Neural progenitor cell (in vitro differentiated cells): ENCODE data around the gene EPHB1. TPM values are rescaled to one million over a fixed set of nuclear protein-coding genes. Genes with fewer than 3 reads are reported as not detected.
A peak's percentile ranks its signal among the peaks of the same experiment; 100 is the strongest.
"Not testable (repeated sequence)": the region's sequence is repeated elsewhere in the genome, so short reads cannot be mapped to it uniquely, and the experiment has no call there.

ENCODE experiments used
- DNase-seq: peaks from one replicate; pipeline ENCODE4 v3.0.0-alpha.2; 2016; ENCODE audit warnings: low spot score
- H2AFZ ChIP-seq: fragments of 200-600 bp; sonication (generic); replicated peaks from 2 replicates; pipeline ENCODE4 v1.6.1; 2016; ENCODE audit warnings: antibody characterized with exemption
- H3F3A ChIP-seq: fragments of 200-600 bp; sonication (generic); 2 replicates; pipeline ENCODE4 v1.6.1; 2016; ENCODE audit warnings: antibody characterized with exemption, low read depth
- H3K27ac ChIP-seq: fragments of 200-600 bp; sonication (generic); 2 replicates; pipeline ENCODE4 v1.5.1; 2016; ENCODE audit warnings: mild to moderate bottlenecking
- H3K27me3 ChIP-seq: fragments of 200-600 bp; sonication (generic); 2 replicates; pipeline ENCODE4 v1.6.1; 2016; ENCODE audit warnings: mild to moderate bottlenecking, moderate library complexity
- H3K36me3 ChIP-seq: fragments of 200-600 bp; sonication (generic); 2 replicates; pipeline ENCODE4 v1.5.1; 2016
- H3K4me1 ChIP-seq: fragments of 200-600 bp; sonication (generic); 2 replicates; pipeline ENCODE4 v1.6.1; 2016; ENCODE audit warnings: mixed run types
- H3K4me2 ChIP-seq: fragments of 200-600 bp; sonication (generic); 2 replicates; pipeline ENCODE4 v1.6.1; 2016
- H3K4me3 ChIP-seq: fragments of 200-600 bp; sonication (generic); 2 replicates; pipeline ENCODE4 v1.5.1; 2016
- H3K79me2 ChIP-seq: fragments of 200-600 bp; sonication (generic); 2 replicates; pipeline ENCODE4 v1.6.1; 2016; ENCODE audit warnings: low read depth
- H3K9ac ChIP-seq: fragments of 200-600 bp; sonication (generic); 2 replicates; pipeline ENCODE4 v1.6.1; 2016
- H3K9me3 ChIP-seq: fragments of 200-600 bp; sonication (generic); 2 replicates; pipeline ENCODE4 v1.5.1; 2016; ENCODE audit warnings: low read depth
- H4K20me1 ChIP-seq: fragments of 200-600 bp; sonication (generic); 2 replicates; pipeline ENCODE4 v1.6.1; 2016; ENCODE audit warnings: low read depth
- H3K27ac Mint-ChIP-seq: 3 replicates; pipeline ENCODE4 v1.8.0; 2021; ENCODE audit warnings: mixed read lengths
- H3K27me3 Mint-ChIP-seq: 2 replicates; pipeline ENCODE4 v1.8.0; 2022; ENCODE audit warnings: low read depth, mild to moderate bottlenecking, inconsistent platforms, moderate library complexity, mixed read lengths; ENCODE audit not compliant: insufficient read depth
- H3K36me3 Mint-ChIP-seq: 3 replicates; pipeline ENCODE4 v1.8.0; 2021; ENCODE audit warnings: mixed read lengths
- H3K4me1 Mint-ChIP-seq: 3 replicates; pipeline ENCODE4 v1.8.0; 2021; ENCODE audit warnings: mixed read lengths
- H3K4me3 Mint-ChIP-seq: 3 replicates; pipeline ENCODE4 v1.8.0; 2021; ENCODE audit warnings: mild to moderate bottlenecking, moderate library complexity, mixed read lengths
- H3K9me3 Mint-ChIP-seq: 3 replicates; pipeline ENCODE4 v1.8.0; 2020; ENCODE audit warnings: mixed read lengths
- CTCF ChIP-seq: fragments of 200-600 bp; sonication (generic); IDR thresholded peaks from 2 replicates; pipeline ENCODE4 v1.5.1; 2017; ENCODE audit warnings: antibody characterized with exemption, mild to moderate bottlenecking
- EZH2 ChIP-seq: fragments of 200-600 bp; sonication (generic); IDR thresholded peaks from 2 replicates; pipeline ENCODE4 v1.6.1; 2017; ENCODE audit warnings: antibody characterized with exemption, mild to moderate bottlenecking, moderate library complexity
- EZH2phosphoT487 ChIP-seq: fragments of 200-600 bp; sonication (generic); IDR thresholded peaks from 2 replicates; pipeline ENCODE4 v1.6.1; 2017; ENCODE audit warnings: antibody characterized with exemption
- total RNA-seq: library from RNA; depleted of rRNA; stranded (reverse); fragments of >200 nt; gene quantifications from 2 replicates; pipeline ENCODE4 v1.2.3, GENCODE V29; 2015; ENCODE audit warnings: low replicate concordance

Gene EPHB1
- total RNA-seq, 1 donor from 2014 or later, result 9.1 TPM

GRCh38 chr3:135038186-135038585, 243.1 kb downstream of the EPHB1 start:
- no peak overlapping the region for H3K9ac ChIP-seq
- H3K4me2 ChIP-seq, result no peak overlapping the region
- DNase-seq, result no peak
- H3K27me3 ChIP-seq, result no peaks in the 10 kb centered on the region
- H3K9me3 ChIP-seq, result no peaks in the 10 kb centered on the region
- peaks cover 43% of the 10 kb centered on the region for H3K4me1 Mint-ChIP-seq
- peaks cover 15% of the 10 kb centered on the region for H3F3A ChIP-seq
- no peak overlapping the region for H2AFZ ChIP-seq
- H3K9me3 Mint-ChIP-seq, result no peaks in the 10 kb centered on the region
- no peak overlapping the region for H3K27ac Mint-ChIP-seq
- peaks cover 5% of the 10 kb centered on the region for H3K27me3 Mint-ChIP-seq
- no peak overlapping the region for H3K4me3 ChIP-seq
- peaks cover 2% of the 10 kb centered on the region for H3K36me3 Mint-ChIP-seq
- peaks cover 3% of the 10 kb centered on the region for H4K20me1 ChIP-seq
- TF ChIP-seq EZH2, result no peak
- no peak for TF ChIP-seq EZH2phosphoT487
- TF ChIP-seq CTCF, result no peak
- H3K27ac ChIP-seq, result no peak overlapping the region
- no peaks in the 10 kb centered on the region for H3K79me2 ChIP-seq
- H3K4me3 Mint-ChIP-seq, result no peak overlapping the region
- H3K36me3 ChIP-seq, result no peaks in the 10 kb centered on the region
- H3K4me1 ChIP-seq, result peaks cover 27% of the 10 kb centered on the region

GRCh38 chr3:135039536-135039935, 244.5 kb downstream of the EPHB1 start:
- not testable (repeated sequence) for H2AFZ ChIP-seq, H3K27ac Mint-ChIP-seq, H3K4me2 ChIP-seq, DNase-seq, H3K27me3 Mint-ChIP-seq, H3K27me3 ChIP-seq, H3K36me3 Mint-ChIP-seq, H3K9me3 ChIP-seq, H3K79me2 ChIP-seq, H3K4me3 Mint-ChIP-seq, H4K20me1 ChIP-seq, H3K4me3 ChIP-seq, H3K36me3 ChIP-seq, H3K9ac ChIP-seq, H3K27ac ChIP-seq, H3K9me3 Mint-ChIP-seq
- H3K4me1 Mint-ChIP-seq, result peaks cover 29% of the 10 kb centered on the region
- H3K4me1 ChIP-seq, result peaks cover 26% of the 10 kb centered on the region
- H3F3A ChIP-seq, result peaks cover 15% of the 10 kb centered on the region

- no peak for TF ChIP-seq EZH2phosphoT487
- no peak for TF ChIP-seq EZH2
- no peak for TF ChIP-seq CTCF
- Histone ChIP-seq H3K4me1 (peaks cover 25% of the 10 kb centered on the region), H3K36me3 (no peaks in the 10 kb centered on the region), H3K27ac (peak overlapping the region; percentile 75), H2AFZ (no peak overlapping the region), H3K4me2 (peak overlapping the region; percentile 69), H4K20me1 (peaks cover 3% of the 10 kb centered on the region), H3K79me2 (no peaks in the 10 kb centered on the region), H3F3A (peaks cover 15% of the 10 kb centered on the region), H3K4me3 (no peak overlapping the region), H3K27me3 (no peaks in the 10 kb centered on the region), H3K9ac (no peak overlapping the region), H3K9me3 (no peaks in the 10 kb centered on the region)
- DNase-seq, result peak; percentile 50
- Mint-ChIP-seq H3K27ac (peak overlapping the region; percentile 87), H3K9me3 (no peaks in the 10 kb centered on the region), H3K36me3 (peaks cover 2% of the 10 kb centered on the region), H3K4me1 (peaks cover 21% of the 10 kb centered on the region), H3K4me3 (peak overlapping the region; percentile 46), H3K27me3 (peaks cover 5% of the 10 kb centered on the region)
Observed at GRCh38 chr3:135040321-135041240, 245.5 kb downstream of the EPHB1 start.

GRCh38 chr3:135041601-135042000, 246.5 kb downstream of the EPHB1 start:
- Histone ChIP-seq H3K36me3 (no peaks in the 10 kb centered on the region), H3K4me3 (no peak overlapping the region), H3K9me3 (no peaks in the 10 kb centered on the region), H3K4me1 (peaks cover 25% of the 10 kb centered on the region), H3K79me2 (no peaks in the 10 kb centered on the region), H3K9ac (no peak overlapping the region), H4K20me1 (peaks cover 3% of the 10 kb centered on the region), H3K27ac (peak overlapping the region; percentile 75), H3F3A (peaks cover 15% of the 10 kb centered on the region), H3K27me3 (no peaks in the 10 kb centered on the region), H3K4me2 (peak overlapping the region; percentile 69), H2AFZ (no peak overlapping the region)
- Mint-ChIP-seq H3K4me3 (no peak overlapping the region), H3K9me3 (no peaks in the 10 kb centered on the region), H3K4me1 (peaks cover 22% of the 10 kb centered on the region), H3K27me3 (peaks cover 5% of the 10 kb centered on the region), H3K36me3 (peaks cover 2% of the 10 kb centered on the region), H3K27ac (no peak overlapping the region)
- no peak for DNase-seq
- no peak for TF ChIP-seq CTCF
- TF ChIP-seq EZH2, result no peak
- TF ChIP-seq EZH2phosphoT487, result no peak
